ENCODE results near the gene NMU. TPM values are rescaled to one million over a fixed set of nuclear protein-coding genes. Genes with fewer than 3 reads are reported as not detected.
"Not testable (repeated sequence)": the region's sequence is repeated elsewhere in the genome, so short reads cannot be mapped to it uniquely, and the experiment has no call there.

NMU gene
- total RNA-seq = not detected

- H3K36me3 Mint-ChIP-seq = no peaks in the 10 kb centered on the region
- peaks cover 7% of the 10 kb centered on the region in 2 donors for H3K4me1 Mint-ChIP-seq (ENCODE audit: low read depth in 2 of 2)
- no peaks in the 10 kb centered on the region for H3K9me3 Mint-ChIP-seq
- peaks cover 44 to 57% of the 10 kb centered on the region in 2 donors for H3K27me3 Mint-ChIP-seq
- peak within 1 kb of the TSS; percentile 58 for H3K4me3 Mint-ChIP-seq
- H3K27ac Mint-ChIP-seq = no peak within 1 kb of the TSS
- DNase-seq (ENCODE audit: low spot score) = no peak
- ATAC-seq = peak; percentile 52 to 71
Observed at GRCh38 chr4:55635741-55636655, at the start of gene NMU. NMU (minus strand) TSS chr4:55636298; CDS start chr4:55636192, 106 bp downstream.

GRCh38 chr4:55684276-55684675 lies 48.2 kb upstream of the NMU start:
- H3K9me3 Mint-ChIP-seq = peaks cover 4% of the 10 kb centered on the region
- H3K27ac Mint-ChIP-seq = no peak overlapping the region
- no peaks in the 10 kb centered on the region for H3K36me3 Mint-ChIP-seq
- DNase-seq (ENCODE audit: low spot score) (no peak), ATAC-seq (no peak)
- H3K4me1 Mint-ChIP-seq (ENCODE audit: low read depth in 2 of 2) = no peaks in the 10 kb centered on the region
- peaks cover 0 to 7% of the 10 kb centered on the region in 2 donors for H3K27me3 Mint-ChIP-seq
- H3K4me3 Mint-ChIP-seq = no peak overlapping the region

GRCh38 chr4:55682797-55683196 lies 46.7 kb upstream of the NMU start:
- H3K27me3 Mint-ChIP-seq; ATAC-seq; H3K36me3 Mint-ChIP-seq; H3K27ac Mint-ChIP-seq; H3K4me3 Mint-ChIP-seq; H3K4me1 Mint-ChIP-seq (ENCODE audit: low read depth in 2 of 2); H3K9me3 Mint-ChIP-seq; DNase-seq (ENCODE audit: low spot score): not testable (repeated sequence)

GRCh38 chr4:55682295-55682694 lies 46.2 kb upstream of the NMU start:
- peaks cover 1 to 12% of the 10 kb centered on the region in 2 donors for H3K27me3 Mint-ChIP-seq
- H3K36me3 Mint-ChIP-seq = no peaks in the 10 kb centered on the region
- no peak overlapping the region for H3K27ac Mint-ChIP-seq
- DNase-seq (ENCODE audit: low spot score) (no peak), ATAC-seq (no peak)
- no peak overlapping the region for H3K4me3 Mint-ChIP-seq
- no peaks in the 10 kb centered on the region for H3K4me1 Mint-ChIP-seq (ENCODE audit: low read depth in 2 of 2)
- H3K9me3 Mint-ChIP-seq = peaks cover 4% of the 10 kb centered on the region

GRCh38 chr4:55681430-55681829 lies 45.3 kb upstream of the NMU start:
- H3K27me3 Mint-ChIP-seq = peaks cover 2 to 16% of the 10 kb centered on the region in 2 donors
- ATAC-seq = no peak
- H3K9me3 Mint-ChIP-seq = peaks cover 4% of the 10 kb centered on the region
- no peak overlapping the region for H3K27ac Mint-ChIP-seq
- H3K4me3 Mint-ChIP-seq = no peak overlapping the region
- no peaks in the 10 kb centered on the region for H3K4me1 Mint-ChIP-seq (ENCODE audit: low read depth in 2 of 2)
- no peaks in the 10 kb centered on the region for H3K36me3 Mint-ChIP-seq
- DNase-seq (ENCODE audit: low spot score) = no peak

- no peaks in the 10 kb centered on the region for H3K36me3 Mint-ChIP-seq
- H3K27ac Mint-ChIP-seq = no peak overlapping the region
- no peaks in the 10 kb centered on the region for H3K4me1 Mint-ChIP-seq (ENCODE audit: low read depth in 2 of 2)
- no peak for DNase-seq (ENCODE audit: low spot score)
- H3K27me3 Mint-ChIP-seq = peaks cover 4 to 36% of the 10 kb centered on the region in 2 donors
- no peak for ATAC-seq
- H3K4me3 Mint-ChIP-seq = no peak overlapping the region
- peaks cover 4% of the 10 kb centered on the region for H3K9me3 Mint-ChIP-seq
Observed at GRCh38 chr4:55675196-55675793, 39.2 kb upstream of the NMU start.

GRCh38 chr4:55673424-55673823 lies 37.3 kb upstream of the NMU start:
- no peaks in the 10 kb centered on the region for H3K4me1 Mint-ChIP-seq (ENCODE audit: low read depth in 2 of 2)
- H3K9me3 Mint-ChIP-seq = no peaks in the 10 kb centered on the region
- peaks cover 11 to 34% of the 10 kb centered on the region in 2 donors for H3K27me3 Mint-ChIP-seq
- no peaks in the 10 kb centered on the region for H3K36me3 Mint-ChIP-seq
- DNase-seq (ENCODE audit: low spot score) (no peak), ATAC-seq (no peak)
- H3K27ac Mint-ChIP-seq = no peak overlapping the region
- no peak overlapping the region for H3K4me3 Mint-ChIP-seq

- ATAC-seq (no peak), DNase-seq (ENCODE audit: low spot score) (no peak)
- no peak overlapping the region for H3K4me3 Mint-ChIP-seq
- H3K4me1 Mint-ChIP-seq (ENCODE audit: low read depth in 2 of 2) = no peaks in the 10 kb centered on the region
- H3K9me3 Mint-ChIP-seq = no peaks in the 10 kb centered on the region
- no peaks in the 10 kb centered on the region for H3K36me3 Mint-ChIP-seq
- H3K27me3 Mint-ChIP-seq = peaks cover 12 to 32% of the 10 kb centered on the region in 2 donors
- H3K27ac Mint-ChIP-seq = no peak overlapping the region
Observed at GRCh38 chr4:55671667-55672066, 35.6 kb upstream of the NMU start.

GRCh38 chr4:55670695-55671094 lies 34.6 kb upstream of the NMU start:
- no peaks in the 10 kb centered on the region for H3K4me1 Mint-ChIP-seq (ENCODE audit: low read depth in 2 of 2)
- no peaks in the 10 kb centered on the region for H3K36me3 Mint-ChIP-seq
- H3K4me3 Mint-ChIP-seq = no peak overlapping the region
- H3K27ac Mint-ChIP-seq = no peak overlapping the region
- ATAC-seq = no peak
- no peaks in the 10 kb centered on the region for H3K9me3 Mint-ChIP-seq
- DNase-seq (ENCODE audit: low spot score) = no peak
- peaks cover 14 to 28% of the 10 kb centered on the region in 2 donors for H3K27me3 Mint-ChIP-seq

- DNase-seq (ENCODE audit: low spot score) (no peak), ATAC-seq (no peak)
- H3K4me3 Mint-ChIP-seq = no peak overlapping the region
- no peaks in the 10 kb centered on the region for H3K4me1 Mint-ChIP-seq (ENCODE audit: low read depth in 2 of 2)
- H3K9me3 Mint-ChIP-seq = no peaks in the 10 kb centered on the region
- H3K27ac Mint-ChIP-seq = no peak overlapping the region
- H3K36me3 Mint-ChIP-seq = no peaks in the 10 kb centered on the region
- H3K27me3 Mint-ChIP-seq = peaks cover 18 to 34% of the 10 kb centered on the region in 2 donors
Observed at GRCh38 chr4:55668449-55668848, 32.4 kb upstream of the NMU start.

- no peaks in the 10 kb centered on the region for H3K4me1 Mint-ChIP-seq (ENCODE audit: low read depth in 2 of 2)
- H3K27ac Mint-ChIP-seq = no peak overlapping the region
- H3K9me3 Mint-ChIP-seq = peaks cover 2% of the 10 kb centered on the region
- DNase-seq (ENCODE audit: low spot score) (no peak), ATAC-seq (no peak)
- H3K36me3 Mint-ChIP-seq = no peaks in the 10 kb centered on the region
- peaks cover 19 to 29% of the 10 kb centered on the region in 2 donors for H3K27me3 Mint-ChIP-seq
- no peak overlapping the region for H3K4me3 Mint-ChIP-seq
Observed at GRCh38 chr4:55666535-55666934, 30.4 kb upstream of the NMU start.

GRCh38 chr4:55663145-55663544 lies 27.0 kb upstream of the NMU start:
- H3K27me3 Mint-ChIP-seq = peaks cover 16 to 27% of the 10 kb centered on the region in 2 donors
- DNase-seq (ENCODE audit: low spot score) (no peak), ATAC-seq (no peak)
- H3K4me1 Mint-ChIP-seq (ENCODE audit: low read depth in 2 of 2) = no peaks in the 10 kb centered on the region
- H3K27ac Mint-ChIP-seq = no peak overlapping the region
- no peak overlapping the region for H3K4me3 Mint-ChIP-seq
- no peaks in the 10 kb centered on the region for H3K36me3 Mint-ChIP-seq
- peaks cover 6% of the 10 kb centered on the region for H3K9me3 Mint-ChIP-seq

GRCh38 chr4:55661398-55662056 lies 25.4 kb upstream of the NMU start:
- H3K27me3 Mint-ChIP-seq = peaks cover 11 to 22% of the 10 kb centered on the region in 2 donors
- ATAC-seq (no peak), DNase-seq (ENCODE audit: low spot score) (no peak)
- H3K36me3 Mint-ChIP-seq = no peaks in the 10 kb centered on the region
- H3K4me3 Mint-ChIP-seq = no peak overlapping the region
- peaks cover 6% of the 10 kb centered on the region for H3K9me3 Mint-ChIP-seq
- no peak overlapping the region for H3K27ac Mint-ChIP-seq
- no peaks in the 10 kb centered on the region for H3K4me1 Mint-ChIP-seq (ENCODE audit: low read depth in 2 of 2)

- H3K4me3 Mint-ChIP-seq = no peak overlapping the region
- peaks cover 6% of the 10 kb centered on the region for H3K9me3 Mint-ChIP-seq
- ATAC-seq (no peak), DNase-seq (ENCODE audit: low spot score) (no peak)
- no peaks in the 10 kb centered on the region for H3K36me3 Mint-ChIP-seq
- no peak overlapping the region for H3K27ac Mint-ChIP-seq
- H3K27me3 Mint-ChIP-seq = peaks cover 11 to 18% of the 10 kb centered on the region in 2 donors
- H3K4me1 Mint-ChIP-seq (ENCODE audit: low read depth in 2 of 2) = no peaks in the 10 kb centered on the region
Observed at GRCh38 chr4:55658657-55659056, 22.6 kb upstream of the NMU start.
